Spinal cord (tissue), 10 donors: ENCODE results near the gene HSPBP1. TPM values are rescaled to one million over a fixed set of nuclear protein-coding genes. Genes with fewer than 3 reads are reported as not detected.

Experiments used
- DNase-seq, 6 donors: peaks; one replicate each; pipeline versions ENCODE4 v3.0.0 to v3.0.0-alpha.2; 2013 to 2015; ENCODE audit warnings: low spot score in 6 of 6, low read depth in 4 of 6
- H3K27ac ChIP-seq: one replicate; pipeline ENCODE4 v1.5.1; 2013; ENCODE audit warnings: low read depth, low read length, control low read depth
- H3K27me3 ChIP-seq: one replicate; pipeline ENCODE4 v1.6.1; 2013; ENCODE audit warnings: low read length; ENCODE audit not compliant: control insufficient read depth, insufficient read depth
- H3K36me3 ChIP-seq: one replicate; pipeline ENCODE4 v1.6.1; 2013; ENCODE audit warnings: low read length; ENCODE audit not compliant: control insufficient read depth, insufficient read depth
- H3K4me1 ChIP-seq: one replicate; pipeline ENCODE4 v1.6.1; 2013; ENCODE audit warnings: low read length; ENCODE audit not compliant: control insufficient read depth, insufficient read depth
- H3K4me3 ChIP-seq: one replicate; pipeline ENCODE4 v1.5.1; 2013; ENCODE audit warnings: low read depth, low read length, control low read depth
- H3K9me3 ChIP-seq: one replicate; pipeline ENCODE4 v1.6.1; 2013; ENCODE audit warnings: low read length; ENCODE audit not compliant: control insufficient read depth, insufficient read depth
- WGBS: methylation state at CpG from one replicate; pipeline ENCODE4 v1.1.5; 2013; ENCODE audit warnings: missing lambda C conversion rate; ENCODE audit not compliant: insufficient coverage; 5-methylcytosine and 5-hydroxymethylcytosine counted together
- polyA plus RNA-seq, 2 donors: library from polyadenylated mRNA; unstranded; fragments of 120-200 nt; gene quantifications; one replicate each; pipeline ENCODE4 v1.2.1, GENCODE V29; 2013; ENCODE audit not compliant: insufficient read length in 2 of 2
- total RNA-seq, 2 donors: library from RNA; depleted of rRNA in 1 of 2; stranded (reverse); fragments of 120-200 nt in 1 of 2; fragments of >200 nt in 1 of 2; gene quantifications; one replicate each; pipeline versions ENCODE4 v1.2.3 to v1.2.4, GENCODE V29; 2013 to 2014
- donor health status: healthy.

HSPBP1 gene
- total and polyA plus RNA-seq, 4 donors: 19.6 to 71.4 (median 46.1) TPM

GRCh38 chr19:55316646-55317045 lies 36.7 kb upstream of the HSPBP1 start:
- Histone ChIP-seq H3K4me1 (peaks cover 10% of the 10 kb centered on the region), H3K27ac (no peak overlapping the region), H3K4me3 (no peak overlapping the region), H3K27me3 (no peaks in the 10 kb centered on the region), H3K36me3 (peaks cover 20% of the 10 kb centered on the region), H3K9me3 (no peaks in the 10 kb centered on the region)
- 86% methylated on average over 8 of the region's 8 CpGs for WGBS
- DNase-seq: no peak

GRCh38 chr19:55315956-55316525 lies 36.1 kb upstream of the HSPBP1 start:
- no peaks in the 10 kb centered on the region for H3K9me3 ChIP-seq
- no peaks in the 10 kb centered on the region for H3K27me3 ChIP-seq
- WGBS: 84% methylated on average over 13 of the region's 13 CpGs
- no peak overlapping the region for H3K27ac ChIP-seq
- H3K4me1 ChIP-seq: peaks cover 10% of the 10 kb centered on the region
- peak in 1 of 6 donors; percentile 48 for DNase-seq
- no peak overlapping the region for H3K4me3 ChIP-seq
- peaks cover 26% of the 10 kb centered on the region for H3K36me3 ChIP-seq

GRCh38 chr19:55314396-55314795 lies 34.5 kb upstream of the HSPBP1 start:
- Histone ChIP-seq H3K4me3 (no peak overlapping the region), H3K4me1 (peaks cover 4% of the 10 kb centered on the region), H3K27me3 (no peaks in the 10 kb centered on the region), H3K36me3 (peaks cover 41% of the 10 kb centered on the region), H3K9me3 (no peaks in the 10 kb centered on the region), H3K27ac (no peak overlapping the region)
- no peak for DNase-seq
- 67% methylated on average over 8 of the region's 8 CpGs for WGBS

GRCh38 chr19:55312621-55313512 lies 33.0 kb upstream of the HSPBP1 start:
- H3K27me3 ChIP-seq: no peaks in the 10 kb centered on the region
- H3K27ac ChIP-seq: no peak overlapping the region
- no peaks in the 10 kb centered on the region for H3K9me3 ChIP-seq
- H3K4me3 ChIP-seq: no peak overlapping the region
- 85% methylated on average over 47 of the region's 47 CpGs for WGBS
- DNase-seq: no peak
- peaks cover 54% of the 10 kb centered on the region for H3K36me3 ChIP-seq
- peaks cover 4% of the 10 kb centered on the region for H3K4me1 ChIP-seq

- no peak for DNase-seq
- Histone ChIP-seq H3K27ac (no peak overlapping the region), H3K36me3 (peaks cover 65% of the 10 kb centered on the region), H3K9me3 (no peaks in the 10 kb centered on the region), H3K4me1 (peaks cover 4% of the 10 kb centered on the region), H3K27me3 (no peaks in the 10 kb centered on the region), H3K4me3 (no peak overlapping the region)
- WGBS: 100% methylated on average over 6 of the region's 18 CpGs
These were observed 31.9 kb upstream of the HSPBP1 start for GRCh38 chr19:55311797-55312196.

GRCh38 chr19:55311397-55311796 lies 31.5 kb upstream of the HSPBP1 start:
- Histone ChIP-seq H3K9me3 (no peaks in the 10 kb centered on the region), H3K4me3 (no peak overlapping the region), H3K27me3 (no peaks in the 10 kb centered on the region), H3K27ac (no peak overlapping the region), H3K36me3 (peaks cover 69% of the 10 kb centered on the region), H3K4me1 (peaks cover 4% of the 10 kb centered on the region)
- 88% methylated on average over 9 of the region's 9 CpGs for WGBS
- no peak for DNase-seq

GRCh38 chr19:55310498-55310897 lies 30.6 kb upstream of the HSPBP1 start:
- DNase-seq: peak in 1 of 6 donors; percentile 23

GRCh38 chr19:55309448-55309847 lies 29.5 kb upstream of the HSPBP1 start:
- Histone ChIP-seq H3K27me3 (no peaks in the 10 kb centered on the region), H3K4me1 (peaks cover 4% of the 10 kb centered on the region), H3K9me3 (no peaks in the 10 kb centered on the region), H3K27ac (no peak overlapping the region), H3K4me3 (no peak overlapping the region), H3K36me3 (peaks cover 88% of the 10 kb centered on the region)
- WGBS: 96% methylated on average over 4 of the region's 5 CpGs
- no peak for DNase-seq

More at GRCh38 chr19:55310498-55310897, 30.6 kb upstream of the HSPBP1 start:
- H3K36me3 ChIP-seq: peaks cover 78% of the 10 kb centered on the region
- H3K27me3 ChIP-seq: no peaks in the 10 kb centered on the region
- no peak overlapping the region for H3K4me3 ChIP-seq
- 35% methylated on average over 6 of the region's 7 CpGs for WGBS
- H3K27ac ChIP-seq: no peak overlapping the region
- H3K9me3 ChIP-seq: no peaks in the 10 kb centered on the region
- peaks cover 4% of the 10 kb centered on the region for H3K4me1 ChIP-seq

- no peaks in the 10 kb centered on the region for H3K9me3 ChIP-seq
- DNase-seq: no peak
- H3K27me3 ChIP-seq: no peaks in the 10 kb centered on the region
- WGBS: 96% methylated on average over 7 of the region's 11 CpGs
- H3K27ac ChIP-seq: no peak overlapping the region
- H3K4me1 ChIP-seq: peaks cover 4% of the 10 kb centered on the region
- peaks cover 96% of the 10 kb centered on the region for H3K36me3 ChIP-seq
- no peak overlapping the region for H3K4me3 ChIP-seq
These were observed 28.4 kb upstream of the HSPBP1 start for GRCh38 chr19:55308281-55308680.

- Histone ChIP-seq H3K27me3 (no peaks in the 10 kb centered on the region), H3K36me3 (peaks cover 94% of the 10 kb centered on the region), H3K9me3 (no peaks in the 10 kb centered on the region), H3K27ac (no peak overlapping the region), H3K4me1 (peaks cover 12% of the 10 kb centered on the region), H3K4me3 (no peak overlapping the region)
- WGBS: 82% methylated on average over 3 of the region's 3 CpGs
- DNase-seq: no peak
These were observed 26.8 kb upstream of the HSPBP1 start for GRCh38 chr19:55306712-55307111.
